Posterior vena cava (tissue), 2 donors: ENCODE results near the gene STRA6. TPM values are rescaled to one million over a fixed set of nuclear protein-coding genes. Genes with fewer than 3 reads are reported as not detected.

Experiments
- DNase-seq: peaks from one replicate; pipeline ENCODE4 v3.0.0-alpha.2; 2020; ENCODE audit warnings: low spot score
- intact Hi-C, 2 donors: fragments of 100-400 bp; cut with DNase I; formaldehyde crosslinking; loops; one replicate each; pipeline versions ENCODE4 v1.14.1 to v1.14.2; 2022 to 2023
- total RNA-seq, 2 donors: library from RNA; stranded (reverse); fragmentation: NEBNext Ultra II Directional; extraction: Animal tissue kit (Norgen Biotek cat#: 25700); gene quantifications; one replicate each; pipeline ENCODE4 v1.2.1, GENCODE V29; 2021
- donor health status: DM: yes; HTN: yes; CAD: no.
- donor health status: DM: yes; HTN: yes; CAD: no.

The STRA6 gene
- total RNA-seq, 2 donors from 2014 or later, result 1.3 TPM; not detected in 1

GRCh38 chr15:74138642-74139041 is 63.9 kb downstream of the STRA6 start:
- no peak for DNase-seq
- intact Hi-C loops, result no loop called here

- intact Hi-C loops, result no loop called here
- no peak for DNase-seq
Measured at GRCh38 chr15:74137537-74137894, 65.1 kb downstream of the STRA6 start.

- no peak for DNase-seq
- intact Hi-C loops, result no loop called here
Measured at GRCh38 chr15:74136814-74137536, 65.6 kb downstream of the STRA6 start.

GRCh38 chr15:74136540-74136813 is 66.1 kb downstream of the STRA6 start:
- DNase-seq, result no peak
- intact Hi-C loops, result no loop called here

GRCh38 chr15:74135041-74135565 is 67.5 kb downstream of the STRA6 start:
- DNase-seq, result no peak
- intact Hi-C loops, result no loop called here

GRCh38 chr15:74134387-74135027 is 68.1 kb downstream of the STRA6 start:
- peak; percentile 87 for DNase-seq
- intact Hi-C loops, result loop anchor here in 1 of 2 donors (5.0 kb wide), 1 partner anchor 77 kb away; no protein-coding TSS in a partner anchor

GRCh38 chr15:74133694-74134386 is 68.7 kb downstream of the STRA6 start:
- intact Hi-C loops, result loop anchor here in 1 of 2 donors (5.0 kb wide), 1 partner anchor 77 kb away; no protein-coding TSS in a partner anchor
- DNase-seq, result no peak

GRCh38 chr15:74132681-74133651 is 69.6 kb downstream of the STRA6 start:
- intact Hi-C loops, result loop anchor here in 1 of 2 donors (5.0 kb wide), 1 partner anchor 76 kb away; no protein-coding TSS in a partner anchor
- DNase-seq, result no peak

GRCh38 chr15:74131628-74132413 is 70.8 kb downstream of the STRA6 start:
- intact Hi-C loops, result loop anchor here in 1 of 2 donors (5.0 kb wide), 1 partner anchor 75 kb away; no protein-coding TSS in a partner anchor
- no peak for DNase-seq

GRCh38 chr15:74130849-74131627 is 71.5 kb downstream of the STRA6 start:
- no peak for DNase-seq
- intact Hi-C loops, result loop anchor here in 1 of 2 donors (5.0 kb wide), 1 partner anchor 74 kb away; no protein-coding TSS in a partner anchor

- DNase-seq, result no peak
- intact Hi-C loops, result loop anchor here in 1 of 2 donors (5.0 kb wide), 1 partner anchor 73 kb away; no protein-coding TSS in a partner anchor
Measured at GRCh38 chr15:74130155-74130848, 72.3 kb downstream of the STRA6 start, which contains the start of gene ISLR2. ISLR2 (plus strand) TSS chr15:74130586; CDS start chr15:74132755, 2,169 bp downstream.

GRCh38 chr15:74129586-74130154 is 72.9 kb downstream of the STRA6 start:
- intact Hi-C loops, result loop anchor here (5.0 kb wide), 4 partner anchors 72 to 193 kb away; no protein-coding TSS in a partner anchor
- no peak for DNase-seq
